K562 (cell line): Measurements from ENCODE around the gene GPR27. TPM values are rescaled to one million over a fixed set of nuclear protein-coding genes. Genes with fewer than 3 reads are reported as not detected.

Experiments
- ATAC-seq: fragments of 200-7000 bp; cut with Tn5 transposase; 3 replicates; pipeline ENCODE4 v1.9.1; 2020; ENCODE audit warnings: moderate library complexity
- BruUV-seq: library from RNA; stranded (reverse); fragments of 400-500 nt; replicated peaks from 2 replicates; lab custom pipeline; 2021; lab: Mats Ljungman, UMichigan
- CTCF ChIA-PET: fragments of 300-600 bp; formaldehyde crosslinking; extraction: SDS; loops from one replicate; lab custom pipeline; 2021; ENCODE audit warnings: low intra/inter-chr PET ratio; lab: Yijun Ruan, JAX
- POLR2A ChIA-PET: fragments of 300-600, 350-650 bp; sonication (Branson Sonifier 250); formaldehyde crosslinking; extraction: SDS; loops from one replicate; lab custom pipeline; 2021; ENCODE audit warnings: antibody characterized with exemption, inconsistent platforms; lab: Yijun Ruan, JAX
- DNase-seq, 4 experiments: peaks; one replicate each; pipeline versions ENCODE4 v3.0.0 to v3.0.0-alpha.2; 2011 to 2018; ENCODE audit warnings: low spot score in 3 of 4, mixed read lengths in 3 of 4; ENCODE audit errors: extremely low read depth in 1 of 4
- FAIRE-seq: peaks from 2 replicates; lab custom pipeline; 2011; peaks lifted over from hg19 to GRCh38; lab: Jason Lieb, UNC
- H2AFZ ChIP-seq: 2 replicates; pipeline ENCODE4 v1.6.0; 2011; ENCODE audit warnings: low read depth, low read length, control low read depth, inconsistent platforms
- H3K27ac ChIP-seq: fragments of 200-600 bp; 3 replicates; pipeline ENCODE4 v1.8.0; 2011; ENCODE audit warnings: low read depth, mild to moderate bottlenecking, control low read depth, inconsistent platforms, low read length, moderate library complexity, mixed read lengths; ENCODE audit errors: extremely low read depth
- H3K27me3 ChIP-seq, 2 experiments: fragments of 300-600 bp in 1 of 2; 2 replicates in 1 of 2; 3 replicates in 1 of 2; pipeline versions ENCODE4 v1.6.0 to v1.8.0; 2011; ENCODE audit warnings: inconsistent platforms in 2 of 2, low read length in 2 of 2, mild to moderate bottlenecking in 1 of 2, mixed read lengths in 1 of 2, moderate library complexity in 1 of 2; ENCODE audit not compliant: control insufficient read depth in 2 of 2, insufficient read depth in 2 of 2
- H3K36me3 ChIP-seq: fragments of 300-600 bp; 3 replicates; pipeline ENCODE4 v1.8.0; 2011; ENCODE audit warnings: mild to moderate bottlenecking, low read length, inconsistent platforms; ENCODE audit not compliant: control insufficient read depth, insufficient read depth
- H3K4me1 ChIP-seq, 2 experiments: fragments of 200-600 bp in 1 of 2; replicated peaks in 1 of 2; 2 replicates in 1 of 2; 3 replicates in 1 of 2; pipeline versions ENCODE4 v1.5.1 to v1.8.0; 2011; ENCODE audit warnings: inconsistent platforms in 2 of 2, low read length in 2 of 2, mild to moderate bottlenecking in 1 of 2, mixed read lengths in 1 of 2, moderate library complexity in 1 of 2; ENCODE audit not compliant: control insufficient read depth in 2 of 2, insufficient read depth in 2 of 2
- H3K4me2 ChIP-seq: 2 replicates; pipeline ENCODE4 v1.6.1; 2011; ENCODE audit warnings: low read length, control low read depth, inconsistent platforms, mixed read lengths; ENCODE audit not compliant: insufficient read depth
- H3K4me3 ChIP-seq: fragments of 200-600 bp; sonication (generic), shearing (Covaris generic); 2 replicates; pipeline ENCODE4 v1.5.1; 2016; ENCODE audit warnings: control low read depth, inconsistent platforms
- H3K79me2 ChIP-seq: fragments of 200-600 bp; 3 replicates; pipeline ENCODE4 v1.8.0; 2011; ENCODE audit warnings: low read length, inconsistent platforms; ENCODE audit not compliant: control insufficient read depth, insufficient read depth
- H3K9ac ChIP-seq, 2 experiments: 2 replicates each; pipeline versions ENCODE4 v1.6.0 to v1.6.1; 2011; ENCODE audit warnings: low read depth in 2 of 2, low read length in 2 of 2, control low read depth in 1 of 2, inconsistent platforms in 1 of 2, mild to moderate bottlenecking in 1 of 2, mixed read lengths in 1 of 2; ENCODE audit not compliant: insufficient read depth in 1 of 2
- H3K9me1 ChIP-seq: one replicate; pipeline ENCODE4 v1.6.0; 2011; ENCODE audit warnings: inconsistent platforms, mild to moderate bottlenecking, low read length, moderate library complexity; ENCODE audit not compliant: control insufficient read depth, insufficient read depth
- H3K9me3 ChIP-seq: replicated peaks from 2 replicates; pipeline ENCODE4 v1.5.1; 2011; ENCODE audit warnings: low read depth, low read length, inconsistent platforms; ENCODE audit not compliant: control insufficient read depth, insufficient read depth
- H4K20me1 ChIP-seq: replicated peaks from 2 replicates; pipeline ENCODE4 v1.6.1; 2011; ENCODE audit warnings: low read length, inconsistent platforms, mixed read lengths; ENCODE audit not compliant: control insufficient read depth, insufficient read depth
- FOXM1 ChIP-seq, 2 experiments: fragments of 450-650 bp in 1 of 2; sonication (generic) in 1 of 2; formaldehyde crosslinking in 1 of 2; IDR thresholded peaks; 2 replicates each; pipeline versions ENCODE4 v1.6.1 to v1.9.0; 2017 to 2022; ENCODE audit warnings: low read depth in 2 of 2, mild to moderate bottlenecking in 2 of 2, missing genetic modification reagents in 1 of 2, moderate library complexity in 1 of 2
- FOXP4 ChIP-seq: sonication (generic); formaldehyde crosslinking; IDR thresholded peaks from 2 replicates; pipeline ENCODE4 v1.8.0; 2022; ENCODE audit warnings: mild to moderate bottlenecking, missing genetic modification reagents, borderline replicate concordance
- NR2F6 ChIP-seq: fragments of 450-650 bp; formaldehyde crosslinking; IDR thresholded peaks from 2 replicates; pipeline ENCODE4 v1.4.0; 2020; ENCODE audit warnings: mild to moderate bottlenecking
- POLR2H ChIP-seq: IDR thresholded peaks from 2 replicates; pipeline ENCODE4 v1.6.1; 2016; ENCODE audit warnings: missing genetic modification characterization, low read depth, mild to moderate bottlenecking, control low read depth, missing compliant biosample characterization, moderate library complexity
- RAD51 ChIP-seq: fragments of 450-650 bp; IDR thresholded peaks from 2 replicates; pipeline ENCODE4 v1.7.1; 2016; ENCODE audit warnings: low read depth, mild to moderate bottlenecking, borderline replicate concordance
- SOX6 ChIP-seq: fragments of 450-650 bp; IDR thresholded peaks from 2 replicates; pipeline ENCODE4 v1.6.1; 2014; ENCODE audit warnings: mild to moderate bottlenecking
- UBTF ChIP-seq, 2 experiments: IDR thresholded peaks; 2 replicates each; pipeline ENCODE4 v1.6.1; 2012; ENCODE audit warnings: improper control_type of control experiment in 2 of 2, low read depth in 2 of 2, low read length in 2 of 2, borderline replicate concordance in 1 of 2
- VEZF1 ChIP-seq: fragments of 200-800 bp; sonication (Bioruptor generic); IDR thresholded peaks from 2 replicates; pipeline ENCODE4 v1.6.1; 2017; ENCODE audit warnings: missing genetic modification characterization, missing compliant biosample characterization
- XRCC4 ChIP-seq: IDR thresholded peaks from one replicate; pipeline ENCODE4 v1.6.1; 2011; ENCODE audit not compliant: insufficient read depth, insufficient read length; ENCODE audit errors: extremely low read depth
- ZNF133 ChIP-seq: fragments of 250-450 bp; sonication (Bioruptor Pico); IDR thresholded peaks from 2 replicates; pipeline ENCODE4 v1.4.0; 2020; ENCODE audit warnings: mild to moderate bottlenecking
- ZNF212 ChIP-seq: fragments of 450-650 bp; formaldehyde crosslinking; IDR thresholded peaks from 2 replicates; pipeline ENCODE4 v1.4.0; 2020; ENCODE audit warnings: mild to moderate bottlenecking
- WGBS: fragments of 100-300 bp; shearing (Covaris generic); methylation state at CpG from one replicate; pipeline ENCODE4 v1.1.6; 2016; ENCODE audit warnings: low coverage, mixed read lengths; ENCODE audit not compliant: insufficient coverage; ENCODE audit errors: missing lambda C conversion rate; 5-methylcytosine and 5-hydroxymethylcytosine counted together
- in situ Hi-C: fragments of 300-500 bp; cut with MboI; formaldehyde crosslinking; loops from 4 replicates; pipeline ENCODE4 v1.15.0; 2018; ENCODE audit warnings: inconsistent platforms, mixed read lengths
- intact Hi-C: fragments of 100-400 bp; cut with micrococcal nuclease; formaldehyde crosslinking; loops from 2 replicates; pipeline ENCODE4 v1.14.2; 2022
- polyA plus RNA-seq, 8 experiments: library from polyadenylated mRNA; depleted of rRNA in 4 of 8; stranded (reverse) in 5 of 8; unstranded in 3 of 8; fragments of >200 nt; fragmentation: Nextera tagmentation in 2 of 8; fragmentation: Illumina TruSeq in 1 of 8; extraction: Ambion mirVana in 2 of 8; extraction: Trizol in 1 of 8; gene quantifications; 2 replicates each; pipeline versions ENCODE4 v1.2.1 to v1.2.3, GENCODE V29; 2011 to 2014; ENCODE audit warnings: inconsistent platforms in 1 of 8, missing spikeins in 1 of 8
- total RNA-seq, 7 experiments: library from RNA; depleted of rRNA in 6 of 7; stranded (reverse); fragments of >200 nt in 6 of 7; fragmentation: Illumina TruSeq in 2 of 7; extraction: Trizol in 2 of 7; gene quantifications; 2 replicates each; pipeline versions ENCODE4 v1.2.1 to v1.2.3, GENCODE V29; 2011 to 2021; ENCODE audit warnings: low replicate concordance in 1 of 7

The GPR27 gene
- total and polyA plus RNA-seq, 9 of the 15 experiments (the other 6 are each of a cell fraction or from before 2014, with no cell fraction given) = not detected

DNA sequence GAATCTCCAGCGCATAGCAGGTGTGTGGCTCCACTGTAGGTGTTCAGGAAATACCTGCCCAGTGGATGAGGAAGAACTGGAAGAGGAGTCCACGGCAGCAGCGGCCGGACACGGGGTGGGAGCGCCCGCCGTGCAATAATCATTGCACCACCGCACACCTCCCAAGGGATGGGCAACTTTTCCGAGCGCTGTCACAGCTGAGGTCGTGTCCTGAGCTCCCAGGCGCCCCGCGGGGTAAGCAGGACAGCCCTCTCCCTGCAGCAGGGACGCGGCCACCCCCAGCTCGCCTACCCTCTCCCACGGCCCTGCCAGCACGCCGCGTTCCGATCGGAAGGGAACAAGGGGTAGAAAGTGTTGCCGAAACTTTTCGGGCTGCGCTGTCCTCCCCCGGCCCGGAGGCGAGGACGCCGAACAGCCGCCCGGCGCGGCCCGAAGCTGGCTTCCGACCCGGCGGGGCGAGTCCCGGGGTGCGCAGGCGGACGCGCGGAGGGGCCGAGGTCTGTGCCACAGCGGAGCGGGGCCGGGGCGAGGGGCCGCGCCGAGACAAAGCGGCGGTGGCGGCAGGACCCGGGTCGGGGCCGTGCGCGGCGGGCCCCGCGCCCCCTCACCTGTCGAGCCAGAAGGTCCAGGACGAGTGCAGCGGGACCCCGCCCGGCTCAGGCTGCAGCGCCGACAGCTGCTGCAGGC is 28.9 kb upstream of the GPR27 start (continued):
- TF ChIP-seq FOXP4 (CRISPR knock-in tag) = no peak
- no peak for TF ChIP-seq ZNF133 (CRISPR knock-in tag)

- ATAC-seq = peak; percentile 53
- H4K20me1 ChIP-seq = no peaks in the 10 kb centered on the region
- H3K36me3 ChIP-seq = no peaks in the 10 kb centered on the region
- H3K27me3 ChIP-seq = peaks cover 11 to 24% of the 10 kb centered on the region in 2 experiments
- in situ Hi-C loops = no loop called here
- no peak for FAIRE-seq
- H3K4me2 ChIP-seq = peak within 1 kb of the TSS; percentile 87
- no CpG with 5 or more reads among the region's 80 CpGs for WGBS
- no peaks in the 10 kb centered on the region for H3K79me2 ChIP-seq
- no peaks in the 10 kb centered on the region for H3K9me1 ChIP-seq
- H3K9ac ChIP-seq = peak within 1 kb of the TSS; percentile 51 to 90; a peak in 3 of 4 replicates
- H3K4me1 ChIP-seq = peaks cover 0 to 11% of the 10 kb centered on the region in 2 experiments; a peak in 3 of 5 replicates
- no TSS peak for BruUV-seq
- POLR2A ChIA-PET = interaction anchor here (0.7 to 1.2 kb wide), 2 partner anchors 27 to 143 kb away, joined by 3 read pairs; no protein-coding TSS in a partner anchor
- H2AFZ ChIP-seq = peak within 1 kb of the TSS; percentile 87
- H3K27ac ChIP-seq = no peak within 1 kb of the TSS
- peak within 1 kb of the TSS; percentile 57 for H3K4me3 ChIP-seq
- intact Hi-C loops = no loop called here
- no peaks in the 10 kb centered on the region for H3K9me3 ChIP-seq
- CTCF ChIA-PET = no interaction called here
- DNase-seq = peak; percentile 43 to 85 (median 83)
- no peak for TF ChIP-seq ZNF212 (CRISPR knock-in tag)
- TF ChIP-seq UBTF (IDR thresholded peaks at IDR 0.05; ENCODE audit: borderline replicate concordance in 1 of 2, low read depth in 2 of 2, low read length in 2 of 2) = no peak
- TF ChIP-seq POLR2H (tag) = no peak
- no peak for TF ChIP-seq NR2F6 (CRISPR knock-in tag)
- no peak for TF ChIP-seq FOXM1 (IDR thresholded peaks at IDR 0.05; ENCODE audit: low read depth)
- no peak for TF ChIP-seq FOXM1 (CRISPR knock-in tag; IDR thresholded peaks at IDR 0.05; ENCODE audit: low read depth)
- peak; percentile 90 for TF ChIP-seq VEZF1 (CRISPR knock-in tag)
- no peak for TF ChIP-seq SOX6
- TF ChIP-seq RAD51 = no peak
- TF ChIP-seq XRCC4 = no peak
These were observed 28.2 kb upstream of the GPR27 start, which contains the start of gene EIF4E3 for GRCh38 chr3:71725271-71725991. Gene EIF4E3 (minus strand): TSS chr3:71725402. CDS start chr3:71725367, 35 bp downstream.
